B cell (primary cell): ENCODE data around the gene RNF39. TPM values are rescaled to one million over a fixed set of nuclear protein-coding genes. Genes with fewer than 3 reads are reported as not detected.
A peak's percentile ranks its signal among the peaks of the same experiment; 100 is the strongest.

Experiments used
- ATAC-seq: fragments of 200-7000 bp; cut with Tn5 transposase; one replicate; pipeline ENCODE4 v1.10.0; 2021; ENCODE audit warnings: low read depth, mild to moderate bottlenecking, moderate number of reproducible peaks, moderate library complexity
- CTCF ChIA-PET: fragments of 350-600 bp; sonication (Branson Sonifier 250); formaldehyde crosslinking; loops from one replicate; lab custom pipeline; 2021; ENCODE audit warnings: antibody characterized with exemption, inconsistent platforms; lab: Charles Lee
- POLR2A ChIA-PET: fragments of 350-600 bp; sonication (Branson Sonifier 250); formaldehyde crosslinking; loops from one replicate; lab custom pipeline; 2021; ENCODE audit warnings: antibody characterized with exemption; lab: Charles Lee
- DNase-seq: peaks from one replicate; pipeline ENCODE4 v3.0.0; 2013
- H2AFZ ChIP-seq: 2 replicates; pipeline ENCODE4 v1.6.1; 2012; ENCODE audit warnings: mild to moderate bottlenecking, low read depth, low read length; ENCODE audit not compliant: insufficient read depth, poor library complexity, severe bottlenecking
- H3K27ac ChIP-seq, 2 donors: 1 replicate in 1 of 2; 2 replicates in 1 of 2; pipeline ENCODE4 v1.5.1; 2012 to 2013; ENCODE audit warnings: low read length in 2 of 2, mild to moderate bottlenecking in 2 of 2, moderate library complexity in 1 of 2
- H3K27me3 ChIP-seq, 4 experiments: fragments of 200-600 bp in 1 of 4; sonication (generic) in 1 of 4; replicated peaks in 1 of 4; 1 replicate in 2 of 4; 2 replicates in 2 of 4; pipeline versions ENCODE4 v1.6.1 to v1.7.0; 2013 to 2016; ENCODE audit warnings: low read length in 3 of 4, mild to moderate bottlenecking in 2 of 4, mixed read lengths in 1 of 4, moderate library complexity in 1 of 4; ENCODE audit not compliant: insufficient read depth in 4 of 4, control insufficient read depth in 3 of 4; ENCODE audit errors: control extremely low read depth in 1 of 4
- H3K36me3 ChIP-seq, 2 experiments: replicated peaks in 1 of 2; 1 replicate in 1 of 2; 2 replicates in 1 of 2; pipeline versions ENCODE4 v1.6.1 to v1.7.1; 2013; ENCODE audit warnings: low read length in 1 of 2; ENCODE audit not compliant: insufficient read depth in 2 of 2, control insufficient read depth in 1 of 2; ENCODE audit errors: control extremely low read depth in 1 of 2, extremely low read depth in 1 of 2
- H3K4me1 ChIP-seq, 2 donors: fragments of 200-600 bp in 1 of 2; sonication (generic) in 1 of 2; 1 replicate in 1 of 2; 2 replicates in 1 of 2; pipeline versions ENCODE4 v1.5.1 to v1.6.1; 2013 to 2017; ENCODE audit warnings: low read length in 2 of 2; ENCODE audit not compliant: control insufficient read depth in 2 of 2, insufficient read depth in 2 of 2
- H3K4me2 ChIP-seq: replicated peaks from 2 replicates; pipeline ENCODE3; 2012; ENCODE audit warnings: mild to moderate bottlenecking, low read depth, low read length; ENCODE audit not compliant: poor library complexity, severe bottlenecking
- H3K4me3 ChIP-seq, 5 experiments: fragments of 200-600 bp in 1 of 5; sonication (generic) in 1 of 5; 1 replicate in 3 of 5; 2 replicates in 2 of 5; pipeline versions ENCODE4 v1.5.1 to v1.7.0; 2011 to 2016; ENCODE audit warnings: low read length in 4 of 5, mild to moderate bottlenecking in 4 of 5, low read depth in 2 of 5, control low read depth in 1 of 5, moderate library complexity in 1 of 5; ENCODE audit not compliant: insufficient read depth in 1 of 5; ENCODE audit errors: control extremely low read depth in 1 of 5, extremely low read depth in 1 of 5
- H3K79me2 ChIP-seq: fragments of 200-600 bp; sonication (generic); one replicate; pipeline ENCODE4 v1.6.0; 2016; ENCODE audit warnings: low read length; ENCODE audit not compliant: control insufficient read depth, insufficient read depth
- H3K9ac ChIP-seq: fragments of 200-600 bp; sonication (generic); 2 replicates; pipeline ENCODE4 v1.6.1; 2017; ENCODE audit warnings: mild to moderate bottlenecking, low read length, moderate library complexity
- H3K9me3 ChIP-seq, 3 donors: one replicate each; pipeline versions ENCODE4 v1.6.1 to v1.7.1; 2013; ENCODE audit warnings: low read length in 2 of 3; ENCODE audit not compliant: control insufficient read depth in 2 of 3, insufficient read depth in 1 of 3; ENCODE audit errors: control extremely low read depth in 1 of 3
- H4K20me1 ChIP-seq: 2 replicates; pipeline ENCODE4 v1.6.0; 2012; ENCODE audit warnings: mild to moderate bottlenecking, low read length; ENCODE audit not compliant: insufficient read depth, control insufficient read depth, poor library complexity, severe bottlenecking
- H3K27ac Mint-ChIP-seq: one replicate; pipeline ENCODE4 v1.8.0; 2021; ENCODE audit warnings: mixed read lengths
- H3K27me3 Mint-ChIP-seq: one replicate; pipeline ENCODE4 v1.8.0; 2021; ENCODE audit warnings: mixed read lengths
- H3K4me1 Mint-ChIP-seq: one replicate; pipeline ENCODE4 v1.8.0; 2021; ENCODE audit warnings: mixed read lengths
- H3K4me3 Mint-ChIP-seq: one replicate; pipeline ENCODE4 v1.8.0; 2021; ENCODE audit warnings: mixed read lengths
- H3K9me3 Mint-ChIP-seq: one replicate; pipeline ENCODE4 v1.8.0; 2022; ENCODE audit warnings: mixed read lengths; ENCODE audit not compliant: insufficient read depth
- EZH2 ChIP-seq: IDR thresholded peaks from 2 replicates; pipeline ENCODE4 v1.6.1; 2012; ENCODE audit warnings: borderline replicate concordance, low read depth, mild to moderate bottlenecking, moderate library complexity, low read length; ENCODE audit not compliant: insufficient read depth, poor library complexity, severe bottlenecking
- WGBS: methylation state at CpG from one replicate; pipeline ENCODE4 v1.1.5; 2013; ENCODE audit warnings: missing lambda C conversion rate; ENCODE audit not compliant: insufficient coverage; 5-methylcytosine and 5-hydroxymethylcytosine counted together
- intact Hi-C: fragments of 100-400 bp; cut with micrococcal nuclease; formaldehyde crosslinking; loops from one replicate; pipeline ENCODE4 v1.10.0; 2022
- polyA plus RNA-seq: library from polyadenylated mRNA; depleted of rRNA; stranded (reverse); fragments of >200 nt; gene quantifications from 2 replicates; pipeline ENCODE4 v1.2.3, GENCODE V29; 2012
- total RNA-seq, 2 donors: library from RNA; stranded (reverse); fragments of 120-200 nt in 1 of 2; gene quantifications; 1 replicate in 1 of 2; 2 replicates in 1 of 2; pipeline versions ENCODE4 v1.2.3 to v1.2.4, GENCODE V29; 2013 to 2022
- TF ChIP-seq, protein P1 (sequence below): fragments of 200-600 bp; IDR thresholded peaks from one replicate; pipeline ENCODE4 v1.8.0; 2022; ENCODE audit warnings: antibody characterized with exemption, mild to moderate bottlenecking

Gene RNF39
- total and polyA plus RNA-seq, 2 donors (not counting 1 experiment from before 2014, with no cell fraction given): not detected

DNA sequence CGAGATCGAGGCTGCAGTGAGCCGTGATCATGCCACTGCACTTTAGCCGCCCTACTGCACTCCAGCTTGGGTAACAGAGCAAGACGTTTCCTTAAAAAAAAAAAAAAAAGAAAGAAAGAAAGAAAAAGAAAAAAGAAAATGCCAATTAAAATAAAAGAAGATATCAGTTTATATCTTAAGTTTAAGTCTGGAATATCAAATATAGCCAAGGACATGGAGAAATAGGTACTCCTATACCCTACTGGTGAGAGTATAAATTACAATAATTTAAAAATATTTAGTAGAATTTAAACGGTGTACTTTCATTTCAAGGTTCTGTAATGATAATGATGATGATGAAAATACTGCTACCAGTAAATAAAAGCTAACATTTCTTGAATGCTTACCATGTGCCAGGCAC lies 41.2 kb upstream of the RNF39 start:
- ChIA-PET CTCF (interaction anchor here (1.1 kb wide), 1 partner anchor 15 kb away, joined by 8 read pairs; no protein-coding TSS in a partner anchor), POLR2A (interaction anchor here (0.7 kb wide), 1 partner anchor 501 kb away, joined by 3 read pairs; the partner anchor contains the start of gene MRPS18B)
- Histone ChIP-seq H3K9ac (no peak overlapping the region), H3K36me3 (no peaks in the 10 kb centered on the region), H3K27me3 (peaks cover 0 to 9% (median 5%) of the 10 kb centered on the region in 4 experiments), H3K4me1 (peaks cover 0 to 7% of the 10 kb centered on the region in 2 donors), H3K4me3 (no peak overlapping the region), H3K9me3 (no peaks in the 10 kb centered on the region), H3K4me2 (no peak overlapping the region), H3K79me2 (no peaks in the 10 kb centered on the region), H3K27ac (no peak overlapping the region), H2AFZ (no peak overlapping the region), H4K20me1 (no peaks in the 10 kb centered on the region)
- DNase-seq: no peak
- TF ChIP-seq EZH2: no peak
- TF ChIP-seq, protein P1, sequence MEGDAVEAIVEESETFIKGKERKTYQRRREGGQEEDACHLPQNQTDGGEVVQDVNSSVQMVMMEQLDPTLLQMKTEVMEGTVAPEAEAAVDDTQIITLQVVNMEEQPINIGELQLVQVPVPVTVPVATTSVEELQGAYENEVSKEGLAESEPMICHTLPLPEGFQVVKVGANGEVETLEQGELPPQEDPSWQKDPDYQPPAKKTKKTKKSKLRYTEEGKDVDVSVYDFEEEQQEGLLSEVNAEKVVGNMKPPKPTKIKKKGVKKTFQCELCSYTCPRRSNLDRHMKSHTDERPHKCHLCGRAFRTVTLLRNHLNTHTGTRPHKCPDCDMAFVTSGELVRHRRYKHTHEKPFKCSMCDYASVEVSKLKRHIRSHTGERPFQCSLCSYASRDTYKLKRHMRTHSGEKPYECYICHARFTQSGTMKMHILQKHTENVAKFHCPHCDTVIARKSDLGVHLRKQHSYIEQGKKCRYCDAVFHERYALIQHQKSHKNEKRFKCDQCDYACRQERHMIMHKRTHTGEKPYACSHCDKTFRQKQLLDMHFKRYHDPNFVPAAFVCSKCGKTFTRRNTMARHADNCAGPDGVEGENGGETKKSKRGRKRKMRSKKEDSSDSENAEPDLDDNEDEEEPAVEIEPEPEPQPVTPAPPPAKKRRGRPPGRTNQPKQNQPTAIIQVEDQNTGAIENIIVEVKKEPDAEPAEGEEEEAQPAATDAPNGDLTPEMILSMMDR: peak; percentile 66
- no peak for ATAC-seq
- Mint-ChIP-seq H3K4me3 (no peak overlapping the region), H3K9me3 (no peaks in the 10 kb centered on the region), H3K4me1 (no peaks in the 10 kb centered on the region), H3K27me3 (peaks cover 50% of the 10 kb centered on the region), H3K27ac (no peak overlapping the region)
- WGBS: 94% methylated on average over 3 of the region's 6 CpGs
- intact Hi-C loops: no loop called here

DNA sequence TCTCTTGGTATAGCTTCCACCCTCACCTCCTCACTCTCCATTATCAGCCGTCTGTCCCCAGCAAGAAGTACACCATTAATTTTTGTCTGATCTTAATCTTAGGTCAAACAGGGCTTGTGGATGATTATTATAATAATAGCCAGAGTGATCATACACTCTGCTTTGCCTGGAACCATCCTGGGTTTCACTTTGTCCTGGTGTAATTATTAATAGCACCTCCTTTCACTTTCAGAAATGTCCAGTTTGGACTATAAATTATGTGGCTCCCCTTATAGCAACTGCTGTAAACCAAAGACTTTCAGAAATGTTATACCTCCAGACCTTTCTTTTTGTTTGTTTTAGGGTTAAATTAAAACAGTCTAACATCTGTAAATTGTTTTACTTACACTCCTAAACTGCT lies 38.3 kb upstream of the RNF39 start:
- ChIA-PET POLR2A (no interaction called here), CTCF (interaction anchor here (1.2 kb wide), 1 partner anchor 266 kb away, joined by 3 read pairs; no protein-coding TSS in a partner anchor)
- Histone ChIP-seq H3K9me3 (no peaks in the 10 kb centered on the region), H3K27me3 (peaks cover 0 to 19% (median 11%) of the 10 kb centered on the region in 4 experiments), H3K4me2 (no peak overlapping the region), H3K4me1 (peaks cover 0 to 7% of the 10 kb centered on the region in 2 donors), H3K4me3 (no peak overlapping the region), H4K20me1 (no peaks in the 10 kb centered on the region), H3K36me3 (no peaks in the 10 kb centered on the region), H3K9ac (no peak overlapping the region), H3K79me2 (no peaks in the 10 kb centered on the region), H3K27ac (no peak overlapping the region), H2AFZ (no peak overlapping the region)
- DNase-seq: no peak
- no peaks in the 10 kb centered on the region for H3K9me3 Mint-ChIP-seq
- intact Hi-C loops: no loop called here
- no CpG with 5 or more reads among the region's 1 CpG for WGBS
- ATAC-seq: no peak
- TF ChIP-seq, protein P1: no peak
- TF ChIP-seq EZH2: no peak
- H3K4me1 Mint-ChIP-seq: no peaks in the 10 kb centered on the region
- peaks cover 46% of the 10 kb centered on the region for H3K27me3 Mint-ChIP-seq
- no peak overlapping the region for H3K27ac Mint-ChIP-seq
- H3K4me3 Mint-ChIP-seq: no peak overlapping the region
